NCI-H187 treated with DMSO at 0.1 percent for 48 hours (cell line): ENCODE data around the gene LYPD1.

ENCODE experiments used
- DNase-seq: peaks from one replicate; lab custom pipeline; 2025; lab: John Stamatoyannopoulos, UW

The LYPD1 gene

GRCh38 chr2:132632000-132632649, 37.9 kb downstream of the LYPD1 start:
- no peak for DNase-seq

DNA sequence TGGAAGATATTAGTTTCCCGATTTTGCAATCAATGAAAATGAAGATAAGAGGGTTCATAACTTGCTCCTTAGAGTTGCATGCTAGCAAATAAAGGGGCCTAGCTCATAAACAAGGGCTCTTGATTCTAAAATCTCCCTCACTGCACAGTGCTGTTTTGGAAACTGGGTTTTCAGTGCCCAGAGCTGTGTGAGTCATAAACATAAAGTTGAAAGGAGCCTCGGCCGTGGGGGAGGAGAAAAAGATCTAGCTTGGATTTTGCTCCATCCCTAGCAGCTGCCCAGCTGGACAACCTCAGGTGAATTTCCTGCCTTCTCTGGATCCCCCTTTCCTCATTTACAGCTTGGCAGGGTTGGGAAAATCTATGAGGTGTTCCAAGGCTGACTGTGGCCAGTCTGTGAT, 42.5 kb downstream of the LYPD1 start:
- DNase-seq: no peak

DNA sequence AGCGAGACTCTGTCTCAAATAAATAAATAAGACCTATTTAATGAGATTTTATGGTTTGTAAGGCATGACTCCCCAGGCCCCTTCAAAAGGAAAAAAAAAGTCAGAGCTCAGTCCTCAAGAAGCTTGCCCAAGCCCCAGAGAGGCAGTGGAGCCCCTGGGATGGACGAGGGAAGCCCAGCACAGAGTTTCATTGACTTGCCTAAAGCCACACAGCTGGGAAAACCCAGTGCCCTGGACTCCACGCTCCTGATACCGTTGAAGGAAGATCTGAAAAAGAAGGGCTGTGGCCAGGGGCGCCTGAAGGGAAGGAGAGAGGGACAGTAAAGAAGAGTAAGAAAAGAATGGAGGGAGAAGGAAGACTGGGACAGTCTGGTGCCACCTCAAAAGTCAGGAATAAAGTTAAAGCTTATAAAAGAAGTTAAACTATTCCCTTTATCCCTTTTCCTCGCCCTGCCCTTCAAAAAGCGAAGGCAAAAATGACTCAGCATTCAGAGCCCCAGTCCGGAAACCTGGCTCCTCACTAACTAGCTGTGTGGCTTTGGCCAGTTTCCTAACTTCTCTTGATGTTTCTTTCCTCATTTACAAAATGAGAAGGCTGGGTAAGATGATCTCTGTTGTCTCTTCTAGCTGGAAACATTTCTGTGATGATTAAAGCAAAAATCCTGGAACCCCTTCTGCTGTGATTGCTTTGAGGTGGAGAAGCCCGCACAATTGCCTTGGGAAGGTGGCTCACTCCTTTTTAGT, 46.7 kb downstream of the LYPD1 start:
- no peak for DNase-seq

- no peak for DNase-seq
Measured at GRCh38 chr2:132621131-132621875, 48.7 kb downstream of the LYPD1 start.

- no peak for DNase-seq
Measured at GRCh38 chr2:132620115-132620514, 49.9 kb downstream of the LYPD1 start.

- DNase-seq: no peak
Measured at GRCh38 chr2:132618734-132619133, 51.3 kb downstream of the LYPD1 start.

DNA sequence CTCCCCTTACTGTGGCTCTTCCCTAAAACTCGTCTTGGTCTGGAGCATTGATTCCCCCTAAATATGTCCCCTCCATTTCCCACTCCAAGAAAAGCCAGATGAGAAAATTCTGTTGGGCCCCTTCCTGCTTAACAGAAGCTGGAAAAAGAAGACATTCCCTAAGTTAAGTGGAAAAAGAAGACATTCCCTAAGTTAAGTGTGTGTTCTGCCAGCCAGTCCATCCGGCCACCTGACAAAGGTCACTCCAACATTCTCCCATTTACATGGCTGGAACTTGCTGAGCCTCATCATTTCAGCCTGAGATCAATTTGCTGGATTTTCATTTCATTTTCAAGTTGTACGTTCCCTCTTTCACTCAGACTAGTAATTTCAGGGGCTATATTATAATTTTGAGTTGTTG, 52.0 kb downstream of the LYPD1 start:
- no peak for DNase-seq

DNA sequence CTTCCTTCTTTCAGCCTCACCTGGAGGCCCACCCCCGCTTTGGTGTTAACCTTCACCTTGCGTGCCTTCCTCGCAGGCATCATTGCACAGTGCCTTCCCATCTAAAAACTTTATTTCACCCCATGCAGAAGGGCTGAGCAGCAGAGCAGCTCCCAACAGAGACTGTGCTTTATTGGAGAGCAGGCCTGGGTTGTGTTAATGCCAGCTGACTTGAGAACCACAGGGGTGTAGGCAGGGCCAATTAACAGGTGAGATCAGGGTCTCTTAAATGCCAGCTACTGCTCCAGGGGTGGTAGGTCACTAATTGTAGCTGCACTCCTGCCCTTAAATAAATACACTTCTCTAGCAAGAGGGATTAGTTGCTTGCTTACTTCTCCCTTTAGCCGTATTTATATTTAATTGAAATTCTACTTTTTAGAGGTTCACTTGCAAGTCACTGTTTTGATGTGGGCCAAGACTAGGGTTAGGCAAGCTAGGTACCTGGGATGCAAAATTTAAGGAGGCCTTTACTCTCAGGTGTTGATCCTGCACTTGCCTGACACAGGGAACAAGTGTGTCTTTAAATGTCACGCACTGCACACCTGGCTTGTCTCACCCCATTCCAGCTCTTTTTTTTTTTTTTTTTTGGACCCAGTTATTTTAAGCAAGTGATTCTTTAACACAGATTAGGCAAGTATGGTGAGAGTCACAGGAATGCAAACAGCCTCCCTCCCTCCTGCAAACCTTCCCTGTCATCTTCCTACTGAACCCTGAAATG, 54.5 kb downstream of the LYPD1 start:
- DNase-seq: no peak

DNA sequence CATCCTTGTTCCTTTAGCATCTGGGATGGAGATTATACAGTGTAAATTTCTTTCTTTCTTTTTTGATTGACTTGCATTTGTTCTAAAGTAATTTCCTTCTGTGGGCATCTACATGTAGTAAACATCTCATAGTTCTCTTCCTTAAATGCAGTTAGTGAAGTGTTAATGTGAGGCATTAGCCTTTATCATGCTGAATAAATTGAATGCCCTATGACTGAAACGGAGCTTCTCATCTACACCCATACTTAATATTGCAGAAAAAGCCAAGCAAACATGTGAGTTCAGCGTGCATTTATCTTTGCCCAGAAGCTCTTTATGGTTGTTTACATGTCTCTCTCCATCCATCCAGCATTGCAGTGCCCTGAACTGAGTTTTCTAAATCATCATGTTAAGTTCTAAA, 58.3 kb downstream of the LYPD1 start:
- DNase-seq: no peak

GRCh38 chr2:132609101-132609890, 60.7 kb downstream of the LYPD1 start:
- DNase-seq: no peak

- DNase-seq: no peak
Measured at GRCh38 chr2:132608311-132608710, 61.7 kb downstream of the LYPD1 start.

- DNase-seq: no peak
Measured at GRCh38 chr2:132607426-132608090, 62.4 kb downstream of the LYPD1 start.

GRCh38 chr2:132606649-132607048, 63.4 kb downstream of the LYPD1 start:
- no peak for DNase-seq

- no peak for DNase-seq
Measured at GRCh38 chr2:132605236-132606180, 64.5 kb downstream of the LYPD1 start.

- DNase-seq: no peak
Measured at GRCh38 chr2:132604561-132604960, 65.4 kb downstream of the LYPD1 start.

DNA sequence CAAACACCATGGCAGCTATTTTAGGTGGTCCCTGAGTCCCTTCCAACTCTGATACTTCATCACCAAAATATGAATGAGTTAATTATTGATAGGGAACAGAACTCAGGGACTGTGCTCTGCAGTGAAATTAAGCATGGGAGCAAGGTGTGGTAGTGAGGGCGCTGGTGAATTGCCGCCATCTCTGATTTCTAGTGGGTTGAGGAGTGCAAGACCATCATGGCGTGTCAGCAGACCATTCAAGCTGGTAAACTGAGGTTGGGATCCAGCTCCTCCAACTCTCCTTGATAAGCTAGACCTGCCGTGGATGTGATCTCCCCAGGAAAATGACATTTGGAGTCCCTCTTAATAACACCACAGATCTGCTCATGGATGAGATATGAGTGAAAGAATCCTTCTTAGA, 70.4 kb downstream of the LYPD1 start:
- no peak for DNase-seq

GRCh38 chr2:132598536-132598935, 71.5 kb downstream of the LYPD1 start:
- no peak for DNase-seq

DNA sequence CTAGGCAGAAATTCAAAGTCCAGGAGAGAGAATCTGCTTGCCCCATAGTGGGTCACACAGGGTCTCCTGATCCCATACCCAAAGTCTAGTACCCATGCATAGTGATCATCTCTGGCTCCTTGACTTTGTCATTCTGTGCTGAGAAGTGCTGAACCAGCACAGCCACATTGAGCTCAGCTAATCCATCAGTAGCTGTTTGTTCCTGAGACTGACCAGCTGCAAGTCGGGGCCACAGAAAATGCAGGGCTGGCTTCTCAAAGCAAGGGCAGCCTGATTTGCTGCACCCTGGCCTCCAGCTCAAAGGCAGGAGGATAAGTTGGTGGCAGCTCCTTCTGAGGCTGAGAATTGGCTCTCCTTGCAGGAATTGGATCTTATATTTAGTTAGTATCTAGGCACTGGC, 72.2 kb downstream of the LYPD1 start:
- DNase-seq: no peak

DNA sequence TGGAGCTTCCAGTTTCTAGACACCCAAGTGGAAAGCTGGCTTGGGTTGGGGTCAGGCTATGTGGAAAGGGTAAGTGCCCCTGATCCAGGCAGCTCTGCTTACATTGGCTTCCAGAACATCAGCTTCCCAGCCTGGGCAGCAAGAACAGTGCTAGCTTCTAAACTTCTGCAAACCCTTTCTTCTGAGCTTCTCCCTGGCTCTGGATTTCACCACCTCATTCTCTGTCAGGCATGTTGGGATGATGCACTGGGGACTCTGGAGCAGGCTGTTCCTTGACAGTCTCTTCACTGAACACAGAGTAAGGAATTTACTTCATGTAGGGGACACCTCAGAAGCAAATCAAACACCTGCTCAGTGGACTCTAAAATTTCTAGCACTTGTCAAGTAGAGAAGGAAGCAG, 72.8 kb downstream of the LYPD1 start:
- no peak for DNase-seq

- DNase-seq: no peak
Measured at GRCh38 chr2:132595693-132596092, 74.3 kb downstream of the LYPD1 start.
